Activated CD4-positive, alpha-beta T cell treated with anti-CD3 and anti-CD28 coated beads, Interleukin-2, amount 50 U/mL, for 48 hours (primary cell): ENCODE data around the gene STPG3.

Experiments used
- DNase-seq, 2 experiments: peaks; one replicate each; pipeline ENCODE4 v3.0.0-alpha.2; 2020

Gene STPG3

DNA sequence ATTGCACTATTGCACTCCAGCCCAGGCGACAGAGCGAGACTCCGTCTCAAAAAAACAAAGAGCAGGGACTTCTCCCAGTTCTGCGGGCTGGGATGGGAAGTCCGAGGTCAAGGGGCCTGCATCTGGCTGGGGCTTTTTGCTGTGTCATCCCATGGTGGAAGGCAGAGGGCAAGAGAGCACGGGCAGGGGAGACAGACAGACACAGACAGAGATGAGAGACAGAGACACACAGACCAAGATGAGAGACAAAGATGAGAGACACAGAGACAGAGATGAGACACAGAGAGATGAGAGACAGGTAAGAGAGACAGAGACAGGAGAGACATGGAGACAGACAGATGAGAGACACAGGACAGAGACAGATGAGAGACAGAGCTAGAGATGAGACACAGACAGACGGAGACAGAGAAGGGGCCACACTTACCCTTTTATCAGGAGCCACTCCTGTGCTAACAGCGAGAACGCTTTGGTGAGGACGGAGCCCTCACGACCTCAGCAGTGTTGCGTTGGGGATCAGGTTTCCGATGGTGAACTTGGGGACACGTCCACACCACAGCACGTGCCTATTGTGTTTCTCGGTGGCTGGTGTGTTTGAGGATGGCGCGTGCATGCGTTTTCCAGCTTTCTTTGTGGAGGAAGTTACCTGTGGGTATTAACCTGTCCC lies 17.6 kb downstream of the STPG3 start:
- DNase-seq: no peak

DNA sequence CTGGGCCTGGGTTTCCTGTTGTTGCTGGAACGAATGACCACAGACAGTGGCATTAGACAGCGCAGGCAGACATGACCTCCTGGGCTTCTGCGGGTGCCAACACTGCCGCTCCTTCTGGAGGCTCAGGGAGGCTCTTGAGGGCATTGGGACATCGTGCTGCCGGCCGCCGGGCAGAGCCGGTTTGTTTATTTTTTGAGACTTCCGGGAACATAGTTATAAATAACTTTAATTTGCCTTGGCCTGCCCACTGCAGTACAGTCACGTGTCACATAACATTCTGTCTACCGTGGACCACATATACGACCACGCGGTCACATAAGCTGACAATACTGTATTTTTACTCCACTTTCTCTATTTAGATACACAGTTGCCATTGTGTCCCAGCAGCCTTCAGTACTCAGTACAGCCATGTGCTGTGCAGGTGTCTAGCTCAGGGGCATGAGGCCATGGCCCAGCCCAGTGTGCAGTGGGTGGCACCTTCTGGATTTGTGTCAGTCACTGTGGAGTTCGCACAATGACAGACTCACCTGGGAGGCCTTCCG lies 18.2 kb downstream of the STPG3 start:
- DNase-seq: no peak

DNA sequence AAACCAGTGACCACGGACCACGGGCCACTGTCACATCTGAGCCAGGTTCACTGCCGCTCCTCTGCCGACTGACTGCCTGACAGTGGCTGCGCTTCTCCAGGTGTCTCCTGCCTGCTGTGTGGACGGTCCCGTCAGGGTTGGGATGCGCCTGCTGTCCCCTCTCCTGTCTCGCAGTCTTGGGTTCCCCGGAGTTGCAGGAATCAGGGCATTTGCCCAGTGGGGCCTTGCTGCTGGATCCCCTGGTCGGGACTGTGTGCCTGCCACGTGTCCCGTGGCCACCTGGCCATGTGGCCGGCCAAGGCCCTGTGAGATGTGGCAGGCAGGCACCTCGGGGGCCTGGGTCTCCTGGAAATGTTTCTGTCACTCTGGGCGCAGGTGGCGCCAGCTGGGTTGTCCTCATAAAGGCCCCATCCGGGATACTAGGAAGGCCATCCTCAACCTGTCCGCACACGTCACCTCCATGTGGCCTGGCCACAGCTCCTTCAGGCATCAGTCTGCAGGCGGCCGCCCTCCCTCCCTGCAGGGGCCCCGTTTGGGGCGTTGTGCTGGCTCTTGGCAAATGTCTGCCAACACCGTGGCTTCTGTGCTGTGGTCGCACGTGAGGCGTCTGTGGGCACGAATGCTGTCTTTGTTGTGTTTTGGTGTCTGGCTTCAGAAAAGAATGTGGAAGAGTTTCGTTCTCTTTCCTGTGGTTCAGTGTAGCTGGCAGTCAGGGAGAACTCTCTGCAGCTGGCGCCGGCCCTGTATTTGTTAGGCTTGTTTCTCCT lies 20.0 kb downstream of the STPG3 start:
- no peak for DNase-seq

DNA sequence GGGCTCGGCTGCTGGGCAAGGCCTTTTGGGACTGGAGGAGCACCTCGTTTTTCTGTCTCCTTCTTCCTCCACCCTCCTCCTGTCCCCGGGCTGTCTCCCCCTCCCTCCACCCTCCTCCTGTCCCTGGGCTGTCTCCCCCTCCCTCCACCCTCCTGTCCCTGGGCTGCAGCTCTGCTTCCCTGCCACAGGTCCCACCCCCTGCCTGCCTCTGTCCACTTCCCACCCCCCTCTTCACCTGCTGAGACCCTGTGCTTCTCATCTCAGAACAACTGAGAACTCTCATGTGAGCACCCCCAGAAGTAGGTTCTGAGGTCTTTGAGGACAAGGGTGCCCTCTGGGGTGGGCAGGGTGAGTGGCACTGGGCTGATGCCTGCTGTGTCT lies 20.6 kb downstream of the STPG3 start:
- DNase-seq: no peak

DNA sequence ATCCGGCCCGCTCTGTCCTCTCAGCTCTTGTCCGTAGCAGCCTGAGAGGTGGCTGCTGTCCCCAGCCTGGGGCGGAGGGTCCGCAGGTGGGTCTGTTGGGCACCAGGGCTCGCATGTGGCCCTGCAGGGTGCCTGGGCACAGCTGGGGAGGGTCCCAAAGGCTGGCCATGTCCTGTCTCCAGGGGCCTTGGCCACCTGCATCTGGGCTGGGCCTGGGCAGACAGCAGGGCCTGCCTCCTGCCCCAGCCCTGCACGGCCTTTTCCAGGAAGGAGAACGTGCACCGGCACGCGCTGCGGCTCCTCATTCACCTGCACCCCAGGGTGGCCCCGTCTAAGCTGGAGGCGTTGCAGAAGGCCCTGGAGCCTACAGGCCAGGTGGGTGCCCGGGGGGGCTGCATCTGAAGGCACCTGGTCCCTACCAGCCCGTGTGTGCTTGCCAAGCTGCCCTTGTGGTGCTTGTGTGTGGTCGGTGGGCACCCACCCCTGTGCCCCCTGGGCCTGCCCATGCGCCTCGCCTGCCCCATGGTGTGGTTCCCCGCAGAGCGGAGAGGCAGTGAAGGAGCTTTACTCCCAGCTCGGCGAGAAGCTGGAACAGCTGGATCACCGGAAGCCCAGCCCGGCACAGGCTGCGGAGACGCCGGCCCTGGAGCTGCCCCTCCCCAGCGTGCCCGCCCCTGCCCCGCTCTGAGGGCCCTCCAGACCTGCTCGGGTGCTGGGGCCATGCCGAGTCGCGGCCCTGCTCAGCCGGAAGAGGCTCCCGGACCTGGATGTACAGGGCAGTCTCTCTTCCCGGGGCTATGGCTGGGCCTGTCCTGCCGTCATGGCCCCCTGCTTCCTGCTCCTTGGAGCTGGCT lies 21.4 kb downstream of the STPG3 start:
- no peak for DNase-seq

DNA sequence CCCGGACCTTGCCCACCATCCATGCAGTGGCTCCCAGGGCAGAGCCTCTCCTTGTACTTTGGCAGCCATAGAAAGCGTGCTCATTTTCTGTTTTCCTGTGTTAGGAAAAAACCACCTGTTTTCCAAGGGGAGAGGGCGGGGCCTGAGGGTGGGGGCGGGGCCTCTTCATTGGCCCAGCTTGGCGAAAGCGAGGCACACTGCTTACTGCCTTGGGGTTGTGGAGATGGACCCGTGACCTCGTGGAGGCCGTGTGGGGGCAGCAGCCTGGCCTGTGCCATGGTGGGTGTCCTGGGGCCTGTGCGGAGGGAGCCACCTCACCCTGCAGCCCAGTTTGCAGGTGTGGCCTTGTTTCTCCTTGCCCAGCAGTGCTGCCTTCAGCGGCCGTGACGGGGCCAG lies 22.0 kb downstream of the STPG3 start:
- DNase-seq: no peak

GRCh38 chr9:137273611-137274320 lies 22.7 kb downstream of the STPG3 start:
- DNase-seq: no peak

GRCh38 chr9:137275203-137275587 lies 24.1 kb downstream of the STPG3 start:
- no peak for DNase-seq

DNA sequence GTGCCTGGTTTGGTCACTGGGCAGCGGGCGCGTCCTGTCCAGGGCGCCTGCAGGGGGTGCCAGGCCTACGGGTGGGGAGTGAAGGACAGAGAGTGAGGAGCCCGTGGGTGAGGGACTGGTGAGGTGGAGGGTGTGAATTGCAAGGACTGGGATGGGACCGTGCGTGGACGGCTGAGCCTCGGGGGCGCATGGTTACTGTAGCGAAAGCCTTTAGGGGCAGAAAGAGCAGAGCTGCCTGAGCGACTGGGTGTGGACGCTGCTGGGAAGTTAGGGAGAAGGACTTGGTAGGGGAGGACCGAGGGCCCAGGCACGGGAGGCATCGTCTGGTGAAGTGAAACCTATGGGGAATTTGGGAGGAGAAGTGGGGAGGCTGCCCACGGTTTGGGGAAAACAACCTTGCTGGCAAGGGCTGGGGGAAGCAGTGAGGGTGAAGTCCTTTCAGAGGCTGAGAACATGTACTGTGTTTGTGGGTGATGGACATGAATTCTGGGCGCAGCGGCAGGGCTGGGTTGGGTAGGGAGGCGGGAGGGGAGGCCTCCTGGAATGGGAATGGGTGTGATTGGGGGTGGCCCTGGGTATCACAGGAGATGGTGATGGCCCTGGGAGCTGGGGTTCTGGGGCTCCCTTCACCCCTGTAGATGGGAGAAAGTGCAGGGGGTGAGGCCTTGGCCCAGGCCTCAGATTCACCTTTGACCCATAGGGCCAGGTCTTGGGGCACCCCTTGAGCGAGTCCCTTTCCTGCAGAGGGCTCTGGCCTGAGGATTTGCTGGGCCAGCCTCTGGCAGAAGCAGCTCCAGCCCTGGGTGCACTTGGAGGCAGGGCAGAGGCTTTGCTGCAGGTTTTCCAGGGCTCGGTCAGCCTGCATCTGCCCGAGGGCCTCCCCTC lies 24.7 kb downstream of the STPG3 start:
- DNase-seq: no peak

DNA sequence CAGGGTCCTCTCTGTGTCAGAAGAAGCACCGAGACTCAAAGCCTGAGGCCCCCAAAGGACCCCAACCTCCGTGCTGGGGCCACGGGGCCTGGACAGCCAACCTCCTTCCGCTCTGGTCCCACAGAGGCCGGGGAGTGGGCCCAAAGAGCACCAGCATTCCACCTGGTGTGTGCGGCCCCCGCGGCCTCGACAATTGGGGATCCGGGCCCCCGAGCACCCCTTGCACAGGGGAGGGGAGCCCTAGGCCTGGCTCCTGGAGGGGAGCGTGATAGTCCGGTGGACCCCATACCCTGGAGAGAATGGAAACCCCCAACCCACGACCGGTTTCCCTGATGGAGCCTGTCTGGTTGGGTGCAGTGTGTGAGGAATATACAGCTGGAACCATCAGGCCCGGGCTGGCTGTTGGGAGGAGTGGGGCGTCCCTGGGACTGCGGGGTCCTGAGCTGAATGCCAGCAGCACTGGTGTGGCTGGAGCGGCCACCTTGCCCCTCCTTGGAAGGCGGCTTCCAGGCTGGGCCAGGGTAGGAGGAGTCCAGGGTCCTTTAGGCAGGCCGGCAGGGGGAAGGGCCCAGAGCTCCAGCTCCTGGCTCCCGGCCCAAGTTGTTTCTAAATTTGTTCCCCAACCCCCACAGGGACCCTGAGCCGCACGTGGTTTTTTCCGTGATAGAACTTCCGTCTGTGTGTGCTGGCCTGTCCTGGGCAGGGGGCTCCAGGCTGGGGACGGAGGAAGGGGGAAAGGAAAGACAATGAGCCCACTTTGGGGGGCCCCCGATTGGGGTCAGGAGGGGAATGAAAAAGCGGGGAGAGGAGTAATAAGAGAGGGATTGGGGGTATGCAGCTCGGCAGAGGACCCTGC lies 25.6 kb downstream of the STPG3 start:
- no peak for DNase-seq

DNA sequence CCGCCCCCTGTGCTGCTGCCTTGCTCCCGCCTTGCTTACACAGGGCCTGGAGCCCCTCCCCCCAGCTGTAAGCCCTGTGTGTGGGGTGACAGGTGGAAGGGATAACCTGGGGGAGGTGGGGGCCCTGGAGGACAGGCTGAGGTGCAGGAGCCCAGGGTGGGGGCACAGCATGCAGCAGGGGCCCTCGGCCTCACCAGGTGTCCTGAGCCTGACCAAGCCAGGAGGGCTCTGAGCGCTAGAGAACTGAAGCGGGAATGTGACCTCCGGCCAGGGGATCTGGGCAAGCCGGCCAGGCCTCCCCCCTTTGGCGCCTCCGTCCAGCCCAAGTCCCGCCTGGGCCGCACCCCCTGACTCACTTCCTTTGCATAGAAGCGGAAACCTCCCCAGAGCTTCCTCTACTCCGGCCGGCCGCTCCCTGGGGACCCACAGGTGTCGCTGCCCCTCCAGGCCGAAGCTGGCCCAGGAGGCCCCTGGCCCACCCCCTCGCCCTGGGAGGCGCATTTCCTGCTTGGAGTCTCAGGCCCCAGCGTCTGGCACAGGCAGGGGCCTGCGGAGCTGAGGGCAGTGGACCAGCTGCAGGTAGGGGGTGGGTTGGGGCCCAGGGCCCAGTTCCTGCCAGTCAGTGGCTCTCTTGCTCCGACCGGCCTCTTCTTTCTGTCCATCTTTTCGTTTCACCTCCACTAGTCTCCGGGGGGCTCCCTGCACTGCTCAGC lies 26.4 kb downstream of the STPG3 start, which contains the start of gene TOR4A:
Gene TOR4A (plus strand): TSS at position 398 of the 713 bp plus-strand sequence. CDS start 964 bp downstream, outside the sequence.
- DNase-seq: peak; percentile 53 to 63

- no peak for DNase-seq
These were observed 27.1 kb downstream of the STPG3 start for GRCh38 chr9:137278061-137278701.

DNA sequence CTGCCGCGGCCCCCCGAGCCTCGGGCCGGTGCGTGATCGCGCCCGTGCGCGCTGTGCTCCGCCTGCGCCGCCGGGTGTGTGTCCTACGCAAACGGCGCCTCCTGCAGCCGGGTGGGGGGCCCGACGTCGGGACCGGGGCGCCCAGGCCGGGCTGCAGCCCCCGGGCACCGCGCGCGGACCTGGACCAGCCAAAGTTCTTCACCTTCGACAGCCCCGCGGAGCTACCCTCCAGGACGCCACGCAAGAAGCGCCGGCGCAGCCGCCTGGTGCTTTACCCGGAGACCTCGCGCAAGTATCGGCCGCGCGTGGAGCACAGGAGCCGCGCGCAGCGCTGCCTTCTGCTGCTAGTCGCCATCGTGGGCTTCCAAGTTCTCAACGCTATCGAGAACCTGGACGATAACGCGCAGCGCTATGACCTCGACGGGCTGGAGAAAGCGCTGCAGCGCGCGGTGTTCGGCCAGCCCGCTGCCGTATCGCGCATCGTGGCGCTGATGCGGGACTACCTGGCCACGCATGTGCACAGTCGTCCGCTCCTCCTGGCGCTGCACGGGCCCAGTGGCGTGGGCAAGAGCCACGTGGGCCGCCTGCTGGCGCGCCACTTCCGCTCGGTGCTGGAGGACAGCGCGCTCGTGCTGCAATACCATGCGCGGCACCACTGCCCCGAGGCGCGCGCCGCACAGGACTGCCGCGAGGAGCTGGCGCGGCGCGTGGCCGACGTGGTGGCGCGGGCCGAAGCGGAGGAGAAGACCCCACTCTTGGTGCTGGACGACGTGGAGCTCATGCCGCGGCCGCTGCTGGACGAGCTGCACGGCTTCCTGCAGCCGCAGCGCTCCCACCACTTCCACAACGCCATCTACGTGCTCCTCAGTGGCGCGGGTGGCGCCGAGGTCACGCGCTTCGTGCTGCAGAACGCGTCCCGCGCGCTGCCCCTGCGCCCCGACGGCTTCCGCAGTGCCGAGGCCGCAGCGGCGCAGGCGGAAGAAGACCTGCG lies 27.9 kb downstream of the STPG3 start:
- no peak for DNase-seq

- no peak for DNase-seq
These were observed 28.8 kb downstream of the STPG3 start for GRCh38 chr9:137279741-137280473.

GRCh38 chr9:137280474-137281344 lies 29.6 kb downstream of the STPG3 start:
- no peak for DNase-seq
